HG03103 (cell line): ENCODE measurements around the gene ZNF136.

ENCODE experiments used
- ATAC-seq: cut with Tn5 transposase; IDR thresholded peaks from one replicate; pipeline ENCODE4 v1.9.1; 2021; ENCODE audit warnings: low read depth; ENCODE audit not compliant: unreplicated experiment

ZNF136 gene

DNA sequence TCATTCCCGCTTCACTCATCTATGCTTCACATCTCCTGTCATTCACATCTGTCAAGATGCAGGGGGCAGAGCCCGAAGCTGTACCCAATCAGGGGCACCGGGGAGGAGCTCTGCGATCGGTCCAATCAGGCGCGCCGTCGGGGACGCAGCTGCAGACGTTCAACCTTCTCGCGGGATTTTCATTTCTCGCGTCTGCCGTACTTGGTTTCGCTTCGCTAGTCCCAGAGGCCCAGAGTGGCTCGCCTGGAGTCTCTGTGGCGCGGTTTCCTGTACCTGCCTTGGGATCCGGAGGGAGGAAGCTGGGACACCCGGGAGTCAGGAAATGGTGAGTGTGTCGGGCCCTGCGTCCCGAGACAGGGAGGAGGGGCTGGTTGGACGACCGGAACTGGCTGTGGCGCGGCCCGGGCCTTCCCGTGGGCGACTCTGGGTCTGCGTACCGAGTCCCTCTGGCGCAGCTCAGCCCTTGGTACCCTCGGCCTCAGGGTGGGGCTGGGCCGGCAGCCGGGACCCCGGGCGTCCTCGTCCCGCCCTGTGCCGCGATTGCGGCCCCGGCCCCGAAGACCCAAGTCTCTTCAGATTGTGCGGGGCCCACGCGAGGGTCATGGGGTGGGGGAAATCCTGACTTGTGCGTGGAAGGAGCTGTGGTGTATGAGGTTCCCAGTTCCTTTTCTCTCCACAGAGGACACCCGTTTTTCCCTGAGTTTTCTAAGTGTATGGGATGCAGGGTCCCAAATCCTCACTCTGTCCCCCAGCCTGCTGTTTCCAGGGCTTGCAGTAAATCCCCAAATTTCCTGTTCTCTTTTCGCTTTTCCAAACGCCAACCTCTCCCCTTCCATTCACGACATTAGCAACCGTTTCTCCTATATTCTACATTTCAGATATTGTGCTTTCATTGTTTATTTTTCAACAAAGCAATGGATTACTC, at the start of gene ZNF136:
TSS of gene ZNF136 (plus strand) at position 215 of the 925 bp plus-strand sequence. CDS start at position 323, 108 bp downstream.
- ATAC-seq: peak; percentile 84

DNA sequence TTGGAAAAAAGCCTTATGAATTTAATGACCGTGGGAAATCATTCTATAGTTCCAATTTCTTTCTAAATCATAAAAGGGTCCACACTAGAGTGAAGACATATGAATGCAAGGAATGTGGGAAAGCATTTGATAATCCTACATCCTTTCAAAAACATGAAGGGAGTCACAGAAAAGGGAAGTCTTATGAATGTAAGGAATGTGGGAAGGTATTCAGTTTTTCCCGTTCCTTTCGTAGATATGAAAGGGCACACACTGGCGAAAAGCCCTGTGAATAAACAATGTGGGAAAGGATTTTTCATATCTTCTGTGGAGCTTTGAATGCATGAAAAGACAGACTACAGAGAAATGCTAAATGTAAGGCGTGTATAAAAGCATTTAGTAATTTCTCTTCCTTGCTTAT, 49.8 kb upstream of the ZNF136 start:
- ATAC-seq: no peak

DNA sequence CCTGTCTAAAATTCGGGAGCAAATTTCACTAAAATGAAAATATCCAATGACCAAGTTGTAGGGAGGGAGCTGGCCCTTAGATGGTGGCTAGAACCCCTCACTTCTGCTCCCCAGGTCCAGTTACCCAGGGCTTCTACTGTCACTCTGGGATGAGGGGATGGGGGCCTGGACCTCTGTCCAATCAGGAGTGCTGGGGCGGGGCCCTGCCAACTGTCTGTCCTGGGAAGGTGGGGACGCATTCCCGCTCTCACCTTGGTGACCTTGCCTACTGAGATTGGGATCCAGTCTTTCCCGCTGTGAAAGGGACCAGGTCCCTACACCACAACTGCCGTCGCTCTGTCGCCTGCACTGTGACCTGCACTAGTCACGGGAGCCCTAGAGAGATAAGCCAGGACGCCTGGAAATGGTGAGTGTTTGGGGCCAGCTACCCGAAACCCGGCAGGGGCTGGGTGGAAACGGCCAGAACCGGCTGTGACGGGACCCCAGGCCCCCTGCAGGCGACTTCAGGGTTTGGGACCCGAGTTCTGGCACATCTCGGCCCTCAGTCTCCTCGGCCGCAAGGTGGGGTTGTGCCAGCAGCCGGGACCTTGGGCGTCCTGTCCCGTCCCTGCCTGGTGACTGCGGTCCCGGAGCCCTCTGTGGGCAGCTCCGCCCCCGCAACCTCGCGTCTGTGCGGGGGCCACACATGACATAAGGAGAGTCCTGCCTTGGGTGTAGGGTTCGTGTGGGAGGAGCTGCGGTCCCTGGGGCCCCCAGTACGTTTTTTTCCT, 45.5 kb upstream of the ZNF136 start:
- ATAC-seq: no peak

DNA sequence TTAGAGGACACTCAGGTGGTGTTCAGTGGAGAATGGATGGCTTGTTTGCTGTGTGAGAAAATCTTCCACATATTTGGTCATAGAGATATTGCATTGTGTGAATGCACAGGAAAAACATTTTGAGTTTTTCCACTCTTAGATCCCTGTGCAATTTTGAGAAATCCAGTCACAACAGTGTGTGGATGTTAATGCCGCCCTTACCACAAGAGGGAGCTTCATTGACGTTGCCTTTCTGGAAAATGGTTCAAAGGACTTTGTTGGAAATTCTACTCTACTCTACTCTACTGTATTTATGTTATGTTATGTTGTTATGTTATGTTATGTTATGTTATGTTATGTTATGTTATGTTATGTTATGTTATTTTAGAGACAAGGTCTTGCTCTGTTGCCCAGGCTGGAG, 36.2 kb upstream of the ZNF136 start:
- no peak for ATAC-seq

DNA sequence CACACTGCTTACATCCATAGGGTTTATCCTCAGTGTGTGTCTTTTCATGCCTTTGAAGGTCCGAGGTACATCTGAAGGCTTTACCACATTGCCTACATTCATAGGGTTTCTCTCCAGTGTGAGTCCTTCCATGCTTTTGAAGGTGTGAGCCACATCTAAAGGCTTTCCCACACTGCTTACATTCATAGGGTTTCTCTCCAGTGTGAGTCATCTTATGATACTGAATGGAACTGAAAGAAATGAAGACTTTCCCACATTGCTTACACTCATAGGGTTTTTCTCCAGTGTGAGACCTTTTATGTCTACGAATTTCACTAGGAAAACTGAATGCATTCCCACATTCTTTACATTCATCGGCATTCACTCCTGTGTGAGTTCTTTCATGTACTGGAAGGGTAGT, 29.8 kb upstream of the ZNF136 start:
- no peak for ATAC-seq

DNA sequence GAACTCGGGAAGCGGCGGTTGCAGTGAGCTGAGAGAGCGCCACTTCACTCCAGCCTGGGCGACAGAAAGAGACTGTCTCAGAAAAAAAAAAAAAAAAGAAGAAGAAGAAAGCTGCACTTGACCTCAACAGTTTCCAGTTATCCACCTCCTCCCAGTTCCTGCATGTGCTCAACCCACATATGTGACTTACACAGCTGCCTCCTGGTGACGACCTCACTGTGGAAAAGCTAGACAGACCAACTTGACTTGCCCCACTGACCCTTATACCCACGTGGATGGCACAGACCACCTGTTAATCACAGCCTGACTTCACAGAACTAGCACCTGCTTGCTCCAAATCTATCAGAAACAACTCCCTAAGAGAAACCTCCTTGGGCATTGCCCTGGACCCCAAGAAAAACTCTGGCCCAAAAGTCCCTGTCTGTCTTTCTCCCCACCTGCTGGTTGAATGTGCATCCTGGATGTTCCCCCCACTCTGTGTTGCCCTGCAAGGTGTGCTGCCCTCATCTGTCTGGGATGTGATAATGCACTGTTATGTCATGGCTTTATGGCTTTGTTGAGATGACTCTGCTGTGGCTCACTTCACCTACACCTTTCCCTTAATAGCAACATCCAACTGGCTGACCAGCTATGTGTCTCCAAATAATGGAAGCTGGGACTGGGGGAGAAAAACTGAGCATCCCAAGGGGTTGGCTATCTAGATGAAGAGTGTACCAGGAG, 25.5 kb upstream of the ZNF136 start:
- ATAC-seq: no peak

DNA sequence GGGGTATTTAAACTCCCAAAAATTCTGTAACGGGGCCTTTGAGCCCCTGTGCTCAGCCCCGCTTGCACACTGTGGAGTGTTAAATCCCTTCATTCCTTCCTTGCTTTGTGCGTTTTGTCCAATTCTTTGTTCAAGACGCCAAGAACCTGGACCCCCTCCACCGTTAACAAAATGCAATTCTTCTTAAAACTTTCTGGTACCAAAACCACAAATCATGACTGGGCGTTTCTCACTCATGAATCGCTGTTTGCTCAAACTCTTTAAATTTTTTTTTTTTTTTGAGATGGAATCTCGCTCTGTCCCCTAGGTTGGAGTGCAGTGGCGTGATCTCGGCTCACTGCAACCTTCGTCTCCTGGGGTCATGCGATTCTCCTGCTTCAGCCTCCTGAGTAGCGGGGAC, 23.6 kb upstream of the ZNF136 start:
- no peak for ATAC-seq

DNA sequence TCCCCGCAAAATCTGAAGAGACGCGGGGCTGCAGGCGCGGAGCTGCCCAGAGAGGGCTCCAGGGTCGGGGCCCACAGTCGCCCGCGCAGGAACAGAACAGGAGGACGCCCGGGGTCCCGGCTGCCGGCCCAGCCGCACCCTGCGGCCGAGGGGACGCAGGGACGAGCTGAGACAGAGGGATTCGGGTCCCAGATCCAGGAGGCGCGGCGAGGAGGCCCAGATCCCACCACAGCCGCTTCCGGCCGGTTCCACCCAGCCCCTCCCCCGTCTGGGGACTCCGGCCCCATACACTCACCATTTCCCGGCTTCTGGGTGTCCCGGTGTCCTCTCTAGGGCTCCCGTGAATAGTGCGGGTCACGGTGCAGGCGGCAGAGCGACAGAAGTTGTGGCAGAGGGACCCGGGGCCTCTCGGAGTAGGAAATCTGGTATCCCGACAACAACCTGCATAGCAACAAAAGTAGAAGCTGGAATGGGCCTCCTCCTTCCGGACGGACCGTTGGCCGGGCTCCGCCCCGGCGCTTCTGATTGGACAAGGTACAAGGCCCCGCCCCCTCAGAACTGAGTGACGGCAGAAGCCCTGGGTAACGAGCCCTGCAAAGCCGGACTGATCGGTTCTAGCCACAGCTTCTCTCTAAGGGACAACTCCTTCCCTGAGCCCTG, 22.9 kb upstream of the ZNF136 start, which contains the start of gene ZNF20:
TSS of gene ZNF20 (minus strand) at position 466 of the 660 bp plus-strand sequence. CDS start at position 298, 168 bp downstream.
- ATAC-seq: peak; percentile 72

DNA sequence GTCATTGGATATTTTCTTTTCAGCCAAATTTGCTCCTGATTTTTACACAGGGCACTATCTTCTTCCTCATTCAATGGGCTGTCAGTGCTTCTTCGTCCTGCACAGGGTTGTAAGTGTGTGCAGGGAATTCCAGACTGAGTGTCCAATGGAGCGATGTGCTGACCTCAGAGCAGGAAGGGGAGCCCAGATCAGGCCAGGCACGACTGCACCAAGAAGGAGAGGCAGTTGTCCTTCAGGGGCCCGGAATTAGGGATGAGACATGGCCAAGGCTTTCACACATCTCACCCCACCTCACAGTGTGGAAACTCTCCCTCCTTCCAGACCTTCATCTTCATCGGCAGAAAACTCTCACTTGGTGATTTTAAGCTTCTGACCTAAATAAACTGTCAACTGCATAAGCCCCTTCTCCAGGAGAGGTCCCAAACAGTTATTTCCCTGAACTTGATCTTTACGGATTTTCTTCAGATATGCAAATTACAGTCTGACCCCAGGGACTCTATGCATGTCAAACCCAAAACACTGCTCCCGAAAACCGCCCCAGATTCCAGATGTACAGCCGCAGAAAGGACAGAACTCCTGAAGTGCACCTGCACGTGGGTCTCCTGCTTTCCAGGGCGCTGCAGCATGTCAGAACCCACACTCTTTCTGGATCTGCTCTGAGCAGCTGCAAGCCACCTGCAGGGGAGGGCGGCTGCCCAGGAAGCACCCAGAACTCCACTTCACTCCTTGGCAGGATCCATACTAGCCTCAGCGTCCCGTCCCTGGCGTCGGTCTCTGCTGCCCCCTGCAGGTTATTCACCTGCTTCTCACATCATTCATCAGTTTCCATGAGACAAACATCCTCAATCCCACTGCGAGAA, 22.1 kb upstream of the ZNF136 start:
- ATAC-seq: peak; percentile 41

DNA sequence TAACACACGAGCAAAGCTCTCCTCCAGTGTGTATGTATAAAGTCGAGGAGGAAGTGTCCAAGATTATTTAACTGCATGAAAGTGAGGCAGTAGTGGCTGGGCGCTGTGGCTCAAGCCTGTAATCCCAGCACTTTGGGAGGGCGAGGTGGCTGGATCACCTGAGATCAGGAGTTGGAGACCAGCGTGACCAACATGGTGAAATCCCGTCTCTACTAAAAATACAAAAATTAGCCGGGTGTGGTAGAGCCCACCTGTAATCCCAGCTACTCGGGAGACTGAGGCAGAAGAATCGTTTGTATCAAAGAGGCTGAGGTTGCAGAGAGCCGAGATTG, 21.5 kb upstream of the ZNF136 start:
- no peak for ATAC-seq

DNA sequence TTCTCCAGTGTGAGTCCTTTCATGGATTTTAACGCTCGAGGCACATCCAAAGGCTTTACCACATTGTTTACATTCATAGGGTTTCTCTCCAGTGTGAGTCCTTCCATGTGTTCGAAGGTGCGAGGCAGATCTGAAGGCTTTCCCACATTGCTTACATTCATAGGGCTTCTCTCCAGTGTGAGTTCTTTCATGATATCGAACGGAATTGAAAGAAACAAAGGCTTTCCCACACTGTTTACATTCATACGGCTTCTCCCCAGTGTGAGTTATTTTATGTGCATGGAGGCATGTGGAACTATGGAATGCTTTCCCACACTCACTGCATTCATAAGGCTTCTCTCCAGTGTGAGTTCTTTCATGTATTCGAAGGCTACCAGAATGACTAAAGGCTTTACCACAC, 17.5 kb upstream of the ZNF136 start:
- ATAC-seq: no peak

DNA sequence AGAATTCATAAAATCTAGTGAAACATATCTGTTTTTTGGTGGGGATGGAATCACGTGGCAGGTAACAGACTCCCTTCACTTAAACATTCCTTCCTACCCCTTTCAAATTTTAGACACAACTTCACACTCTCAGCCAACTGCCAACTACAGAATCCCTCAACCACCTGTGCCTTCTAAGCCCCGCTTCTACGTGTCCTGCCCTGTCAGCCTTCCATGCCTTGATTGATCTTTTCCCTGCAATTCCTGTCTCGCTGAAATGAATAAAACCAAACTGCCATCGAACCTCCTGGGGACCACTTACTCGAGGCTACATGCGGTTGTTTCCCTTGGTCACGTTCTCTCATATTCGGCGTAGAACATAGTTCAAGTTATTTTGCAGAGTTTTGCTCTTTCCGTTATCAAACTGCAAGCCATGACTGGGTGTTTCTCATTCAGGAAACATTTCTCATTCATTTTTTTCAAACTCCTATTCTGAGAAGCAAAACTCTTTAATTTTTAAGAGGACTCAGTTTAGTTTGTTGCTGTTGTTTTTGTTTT, 7.5 kb upstream of the ZNF136 start:
- ATAC-seq: no peak

DNA sequence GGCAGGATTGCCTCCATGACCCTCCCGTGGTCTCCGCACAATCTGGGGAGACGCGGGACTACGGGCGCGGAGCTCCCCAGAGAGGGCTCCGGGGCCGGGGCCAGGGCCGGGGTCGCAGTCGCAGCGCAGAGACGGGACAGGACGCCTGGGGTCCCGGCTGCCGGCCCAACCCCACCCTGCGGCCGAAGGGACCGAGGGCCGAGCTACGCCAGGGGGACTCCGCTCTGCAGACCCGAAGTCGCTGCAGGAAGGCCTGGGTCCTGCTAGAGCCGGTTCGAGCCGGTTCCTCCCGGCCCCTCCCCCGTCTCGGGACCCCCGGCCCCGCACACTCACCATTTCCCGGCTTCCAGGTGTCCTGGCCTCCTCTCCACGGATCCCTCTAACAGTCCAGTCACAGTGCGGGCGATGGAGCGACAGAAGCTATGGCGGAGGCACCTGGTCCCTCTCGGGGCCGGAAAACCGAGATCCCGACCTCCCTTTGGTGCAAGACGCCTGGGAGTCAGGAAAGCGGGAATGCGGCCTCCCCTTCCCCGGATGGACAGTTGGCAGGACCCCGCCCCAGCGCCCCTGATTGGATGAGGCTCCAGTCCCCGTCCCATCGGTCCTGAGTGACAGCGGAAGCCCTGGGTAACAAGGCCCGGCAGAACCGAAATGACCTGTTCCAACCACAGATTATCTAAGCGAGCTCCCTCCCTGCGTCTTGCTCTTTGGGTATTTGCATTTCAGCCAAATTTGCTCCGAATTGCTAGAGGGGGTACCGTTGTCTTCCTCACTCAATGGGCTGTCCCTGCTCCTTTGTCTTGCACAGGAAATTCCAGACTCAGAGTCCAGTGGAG, 6.5 kb upstream of the ZNF136 start, which contains the start of gene ZNF625:
TSS of gene ZNF625 (minus strand) at position 512 of the 836 bp plus-strand sequence. CDS start at position 336, 176 bp downstream.
- ATAC-seq: no peak

DNA sequence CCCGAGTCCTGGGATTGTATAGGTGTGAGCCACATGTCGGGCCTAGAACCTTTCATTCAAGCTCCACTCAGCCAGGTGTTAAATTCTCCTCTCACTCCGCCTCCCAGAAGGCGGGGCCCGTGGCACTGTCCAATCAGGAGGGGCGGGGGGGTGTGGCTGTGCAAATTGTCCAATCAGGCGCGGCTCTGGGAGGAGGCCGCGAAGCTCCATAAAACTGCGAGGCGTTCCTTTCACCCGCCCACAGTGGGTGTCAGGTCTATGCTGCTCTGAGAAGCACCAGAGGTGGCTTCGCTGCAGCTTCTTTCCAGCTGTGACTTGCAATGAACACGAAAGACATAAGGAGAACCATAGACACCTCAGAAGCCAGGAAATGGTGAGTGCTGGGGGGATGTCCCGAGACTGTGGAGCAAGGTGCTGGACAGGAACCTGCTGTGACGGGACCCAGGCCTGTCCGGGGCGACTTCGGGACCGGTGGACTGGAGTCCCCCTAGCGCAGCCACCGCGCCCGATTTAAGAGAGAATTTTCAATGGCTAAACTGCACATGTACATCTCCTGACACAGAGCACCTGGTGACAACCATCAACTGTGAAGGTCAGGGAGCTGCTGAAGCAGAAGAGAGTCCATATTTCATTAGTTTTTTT, 3.0 kb upstream of the ZNF136 start:
- ATAC-seq: no peak

DNA sequence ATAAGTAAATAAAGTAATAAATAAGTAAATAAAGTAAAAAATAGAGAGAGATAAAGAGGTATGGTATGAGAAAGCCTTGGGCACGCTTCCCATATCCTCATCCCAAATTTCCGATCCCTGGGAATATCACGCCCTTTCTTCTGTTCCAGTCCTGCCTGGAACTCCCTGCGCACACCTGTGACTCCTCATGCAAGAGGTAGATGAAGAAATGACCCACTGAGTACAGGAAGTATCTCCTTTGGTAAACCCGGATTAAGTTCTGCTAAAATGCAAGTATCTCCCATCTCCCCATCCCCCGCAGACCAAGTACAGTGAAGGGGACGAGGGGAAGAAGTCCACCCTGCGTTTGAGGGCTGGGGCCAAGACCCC, 399 bp upstream of the ZNF136 start:
- ATAC-seq: no peak

DNA sequence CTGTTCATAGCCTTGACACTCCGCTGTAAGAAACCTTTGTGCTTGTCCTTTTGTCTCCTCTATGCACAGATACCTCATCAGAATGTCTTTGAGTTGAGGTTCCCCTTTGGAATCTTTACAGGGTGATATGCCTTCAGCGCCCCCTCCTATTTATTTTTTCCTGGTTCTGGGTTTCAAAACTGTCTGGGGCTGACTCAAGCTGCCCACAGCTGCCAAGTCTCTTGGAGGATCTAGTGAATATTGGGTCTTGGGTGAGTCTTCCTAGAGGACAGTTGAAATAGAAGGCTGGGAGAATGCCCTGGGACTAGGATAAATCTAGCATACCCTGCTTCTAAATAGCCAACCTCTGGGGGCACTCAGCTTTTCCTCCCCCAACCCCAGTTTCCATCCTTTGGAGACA, 930 bp downstream of the ZNF136 start:
- no peak for ATAC-seq

DNA sequence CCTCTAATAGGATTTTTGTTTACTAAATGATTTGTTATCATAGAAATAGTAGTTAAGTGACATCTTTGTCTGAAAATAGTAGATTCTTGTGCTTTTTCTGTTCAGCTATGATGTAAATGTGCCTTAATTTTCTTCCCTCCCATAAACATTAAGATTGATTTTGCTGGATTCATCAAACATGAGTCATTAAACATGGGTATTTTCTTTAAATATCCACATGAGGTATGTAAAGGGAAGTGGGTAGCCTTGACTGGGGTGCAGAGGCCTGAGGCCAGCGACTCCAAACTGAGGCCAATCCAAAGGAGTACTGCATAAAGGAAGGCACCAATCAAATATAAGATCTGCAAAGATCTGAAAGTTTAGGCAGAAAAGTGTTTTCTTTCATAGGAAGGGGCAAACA, 3.7 kb downstream of the ZNF136 start:
- ATAC-seq: no peak

DNA sequence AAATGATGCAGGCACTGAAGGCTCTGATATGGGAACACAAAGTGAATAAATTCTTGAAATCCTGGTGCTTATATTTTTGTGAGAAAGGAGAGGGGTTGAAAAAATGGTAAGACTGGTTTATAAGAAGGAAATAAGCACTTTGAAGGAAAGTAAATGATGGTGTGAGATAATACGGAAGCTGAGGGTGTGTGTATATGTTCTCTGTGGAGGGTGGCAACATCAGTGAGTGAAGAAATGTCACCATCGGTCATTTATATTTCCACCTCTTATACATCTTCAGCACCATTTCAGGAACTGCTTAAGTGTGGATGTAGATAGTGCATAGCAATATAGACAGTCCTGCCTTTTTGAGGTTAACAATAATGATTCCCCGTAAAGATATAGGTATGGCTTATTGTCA, 17.5 kb downstream of the ZNF136 start:
- no peak for ATAC-seq
